T-helper 1 cell treated with Interleukin-12 subunit alpha and Interleukin-12 subunit beta and Interleukin-4 antibody, amounts not matched to agents 30 ng/mL and 1 ng/mL, for 36 hours (primary cell): Measurements from ENCODE around the gene SLC38A3. TPM values are rescaled to one million over a fixed set of nuclear protein-coding genes. Genes with fewer than 3 reads are reported as not detected.
"Not testable (repeated sequence)": the region's sequence is repeated elsewhere in the genome, so short reads cannot be mapped to it uniquely, and the experiment has no call there.

ENCODE experiments used
- intact Hi-C: fragments of 100-400 bp; cut with micrococcal nuclease; formaldehyde crosslinking; loops from one replicate; pipeline ENCODE4 v1.15.1; 2024
- total RNA-seq: library from RNA; stranded (reverse); gene quantifications from 2 replicates; pipeline ENCODE4 v1.2.3, GENCODE V29; 2022

The SLC38A3 gene
- total RNA-seq, 1 donor from 2014 or later = not detected

- intact Hi-C loops = no loop called here
Measured at GRCh38 chr3:50208677-50209344, 3.7 kb downstream of the SLC38A3 start.

GRCh38 chr3:50210176-50210509 is 5.1 kb downstream of the SLC38A3 start:
- intact Hi-C loops = no loop called here

GRCh38 chr3:50210510-50211367 is 5.7 kb downstream of the SLC38A3 start:
- intact Hi-C loops = no loop called here

GRCh38 chr3:50211368-50211717 is 6.3 kb downstream of the SLC38A3 start:
- intact Hi-C loops = not testable (repeated sequence)

- intact Hi-C loops = no loop called here
Measured at GRCh38 chr3:50211930-50212329, 6.9 kb downstream of the SLC38A3 start.

GRCh38 chr3:50212502-50212901 is 7.4 kb downstream of the SLC38A3 start:
- intact Hi-C loops = no loop called here

- intact Hi-C loops = no loop called here
Measured at GRCh38 chr3:50212971-50213370, 7.9 kb downstream of the SLC38A3 start.

GRCh38 chr3:50213373-50213772 is 8.3 kb downstream of the SLC38A3 start:
- intact Hi-C loops = no loop called here

GRCh38 chr3:50214824-50215223 is 9.8 kb downstream of the SLC38A3 start:
- intact Hi-C loops = no loop called here

GRCh38 chr3:50215529-50215928 is 10.5 kb downstream of the SLC38A3 start:
- intact Hi-C loops = no loop called here

- intact Hi-C loops = no loop called here
Measured at GRCh38 chr3:50217681-50218080, 12.6 kb downstream of the SLC38A3 start.

- intact Hi-C loops = no loop called here
Measured at GRCh38 chr3:50218448-50218847, 13.4 kb downstream of the SLC38A3 start.

GRCh38 chr3:50219285-50219684 is 14.2 kb downstream of the SLC38A3 start:
- intact Hi-C loops = no loop called here

GRCh38 chr3:50220109-50220508 is 15.0 kb downstream of the SLC38A3 start:
- intact Hi-C loops = no loop called here

GRCh38 chr3:50221051-50221410 is 16.0 kb downstream of the SLC38A3 start:
- intact Hi-C loops = no loop called here

GRCh38 chr3:50221411-50222168 is 16.5 kb downstream of the SLC38A3 start:
- intact Hi-C loops = no loop called here

- intact Hi-C loops = no loop called here
Measured at GRCh38 chr3:50222169-50222528, 17.1 kb downstream of the SLC38A3 start.

GRCh38 chr3:50224639-50225038 is 19.6 kb downstream of the SLC38A3 start:
- intact Hi-C loops = loop anchor here (5.0 kb wide), 1 partner anchor 367 kb away; the partner anchor contains the start of gene TRAIP

- intact Hi-C loops = loop anchor here (1.0 to 5.0 kb wide), 9 partner anchors 8 to 370 kb away; partner anchors contain the start of genes HYAL3, NAA80 and TRAIP
Measured at GRCh38 chr3:50226888-50227389, 21.9 kb downstream of the SLC38A3 start.

- intact Hi-C loops = loop anchor here (1.0 to 5.0 kb wide), 7 partner anchors 8 to 370 kb away; partner anchors contain the start of genes HYAL3, NAA80 and TRAIP
Measured at GRCh38 chr3:50227390-50228183, 22.5 kb downstream of the SLC38A3 start.
